ENCODE measurements around the gene EIF3I. TPM values are rescaled to one million over a fixed set of nuclear protein-coding genes. Genes with fewer than 3 reads are reported as not detected.

EIF3I gene
- total and polyA plus RNA-seq, 2 of the 8 experiments (the other 6 are each of a cell fraction or from before 2014, with no cell fraction given), result 247 to 346 TPM

DNA sequence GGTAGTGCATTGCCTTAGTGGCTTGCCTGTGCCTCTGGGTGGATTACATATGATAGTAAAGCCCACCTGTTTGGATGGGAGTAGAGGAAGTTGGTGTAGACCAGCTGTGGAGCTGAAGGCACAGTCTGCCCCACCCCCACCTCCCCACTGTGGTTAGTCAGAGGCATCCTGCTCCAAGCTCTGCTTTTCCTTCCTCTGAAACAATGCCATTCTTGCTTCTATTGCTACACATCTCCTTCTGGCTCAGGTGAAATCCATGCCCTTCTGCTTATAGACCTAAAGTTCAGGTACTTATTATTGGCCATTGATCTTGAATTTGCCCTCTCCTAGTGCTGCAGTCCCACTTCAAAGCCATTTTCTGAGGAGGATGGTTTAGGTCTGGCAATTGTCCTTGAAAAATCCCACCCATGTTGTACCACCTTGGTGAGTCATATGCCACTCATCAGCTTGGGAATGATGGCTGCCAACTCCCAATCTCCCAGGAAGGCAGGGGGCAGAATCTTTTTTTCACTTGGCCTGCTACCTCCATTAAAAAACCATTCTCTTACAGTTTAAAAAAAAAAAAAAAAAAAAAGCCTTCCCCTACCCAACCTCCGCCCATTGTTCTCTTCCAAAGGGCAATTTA lies 49.5 kb upstream of the EIF3I start:
- no peak for FAIRE-seq
- no peak overlapping the region for H3K4me3 ChIP-seq (ENCODE audit: extremely low read depth in 1 of 4, insufficient read depth in 2 of 4, low read depth in 3 of 4, low read length in 4 of 4)
- H3K23ac ChIP-seq (ENCODE audit: insufficient read length), result no peak overlapping the region
- ChIA-PET POLR2A (ENCODE audit: partially characterized antibody) (interaction anchor here (1.0 to 1.6 kb wide), 4 partner anchors 8 to 24 kb away, joined by 3 to 5 read pairs (median 4); no protein-coding TSS in a partner anchor), CTCF (ENCODE audit: partially characterized antibody) (no interaction called here)
- no peak overlapping the region for H2BK120ac ChIP-seq (replicated peaks; ENCODE audit: low read depth, low read length)
- H3K23me2 ChIP-seq (ENCODE audit: low read depth, low read length), result no peaks in the 10 kb centered on the region
- H4K5ac ChIP-seq (ENCODE audit: insufficient read length, low read depth, low read length), result no peak overlapping the region
- no peaks in the 10 kb centered on the region for H3K9me3 ChIP-seq (ENCODE audit: insufficient read depth in 2 of 2, low read depth in 1 of 2, low read length in 1 of 2)
- 86% methylated on average over 1 of the region's 1 CpG; no CpG with 5 or more reads in 1 of the 2 experiments for WGBS, 2 experiments (ENCODE audit: extremely low coverage in 1 of 2, insufficient coverage in 1 of 2, insufficient read length in 1 of 2, insufficient replicate concordance in 2 of 2, low coverage in 1 of 2, low lambda C conversion rate in 2 of 2, missing lambda C conversion rate in 1 of 2)
- H4K20me1 ChIP-seq (replicated peaks in 1 of 2; ENCODE audit: control insufficient read depth in 1 of 2, insufficient read depth in 2 of 2, low read length in 2 of 2), result no peaks in the 10 kb centered on the region
- no peak overlapping the region for H4K8ac ChIP-seq (ENCODE audit: extremely low read depth, insufficient read depth, low read length)
- H3K4me1 ChIP-seq (replicated peaks in 1 of 4; ENCODE audit: control insufficient read depth in 3 of 4, insufficient read depth in 4 of 4, low read length in 3 of 4), result no peaks in the 10 kb centered on the region
- H2BK12ac ChIP-seq (ENCODE audit: low read depth, low read length), result no peak overlapping the region
- no peak overlapping the region for H3K4ac ChIP-seq (replicated peaks; ENCODE audit: insufficient read length, low read depth, low read length)
- no peak for DNase-seq (ENCODE audit: low read depth in 1 of 2, low spot score in 2 of 2)
- H2BK15ac ChIP-seq (ENCODE audit: low read length), result no peak overlapping the region
- H3K14ac ChIP-seq (ENCODE audit: insufficient read length), result no peak overlapping the region
- H3K18ac ChIP-seq (ENCODE audit: extremely low read depth, low read length), result no peak overlapping the region
- H2BK20ac ChIP-seq (ENCODE audit: low read length), result no peak overlapping the region
- peaks cover 10 to 46% (median 34%) of the 10 kb centered on the region in 4 experiments; a peak in 7 of 8 replicates for H3K36me3 ChIP-seq (ENCODE audit: control insufficient read depth in 2 of 4, insufficient read depth in 4 of 4, low read length in 3 of 4)
- no peak overlapping the region for H4K91ac ChIP-seq (replicated peaks; ENCODE audit: insufficient read length, low read length)
- no peak overlapping the region for H2AK5ac ChIP-seq (ENCODE audit: low read depth, low read length)
- no peak overlapping the region for H2BK5ac ChIP-seq (ENCODE audit: low read depth, low read length)
- no peaks in the 10 kb centered on the region; the same call in 1 of the 2 replicates for H3K79me1 ChIP-seq (ENCODE audit: low read depth, low read length)
- no peak overlapping the region for H3K27ac ChIP-seq (ENCODE audit: low read depth, low read length)
- H2AFZ ChIP-seq (ENCODE audit: low read length), result no peak overlapping the region
- H3K79me2 ChIP-seq (ENCODE audit: control insufficient read depth in 1 of 2, insufficient read depth in 2 of 2, low read length in 2 of 2), result no peaks in the 10 kb centered on the region
- no peak overlapping the region for H3K4me2 ChIP-seq (ENCODE audit: insufficient read depth in 1 of 2, low read depth in 2 of 2, low read length in 2 of 2)
- no peaks in the 10 kb centered on the region for H3K27me3 ChIP-seq (replicated peaks in 1 of 4; ENCODE audit: control insufficient read depth in 3 of 4, extremely low read depth in 1 of 4, insufficient read depth in 3 of 4, low read length in 3 of 4)
- H3K56ac ChIP-seq (replicated peaks; ENCODE audit: insufficient read length, low read depth, low read length), result no peak overlapping the region
- H3K9ac ChIP-seq (replicated peaks in 1 of 4; ENCODE audit: extremely low read depth in 1 of 4, low read depth in 3 of 4, low read length in 3 of 4), result no peak overlapping the region
- TF ChIP-seq, protein P1, sequence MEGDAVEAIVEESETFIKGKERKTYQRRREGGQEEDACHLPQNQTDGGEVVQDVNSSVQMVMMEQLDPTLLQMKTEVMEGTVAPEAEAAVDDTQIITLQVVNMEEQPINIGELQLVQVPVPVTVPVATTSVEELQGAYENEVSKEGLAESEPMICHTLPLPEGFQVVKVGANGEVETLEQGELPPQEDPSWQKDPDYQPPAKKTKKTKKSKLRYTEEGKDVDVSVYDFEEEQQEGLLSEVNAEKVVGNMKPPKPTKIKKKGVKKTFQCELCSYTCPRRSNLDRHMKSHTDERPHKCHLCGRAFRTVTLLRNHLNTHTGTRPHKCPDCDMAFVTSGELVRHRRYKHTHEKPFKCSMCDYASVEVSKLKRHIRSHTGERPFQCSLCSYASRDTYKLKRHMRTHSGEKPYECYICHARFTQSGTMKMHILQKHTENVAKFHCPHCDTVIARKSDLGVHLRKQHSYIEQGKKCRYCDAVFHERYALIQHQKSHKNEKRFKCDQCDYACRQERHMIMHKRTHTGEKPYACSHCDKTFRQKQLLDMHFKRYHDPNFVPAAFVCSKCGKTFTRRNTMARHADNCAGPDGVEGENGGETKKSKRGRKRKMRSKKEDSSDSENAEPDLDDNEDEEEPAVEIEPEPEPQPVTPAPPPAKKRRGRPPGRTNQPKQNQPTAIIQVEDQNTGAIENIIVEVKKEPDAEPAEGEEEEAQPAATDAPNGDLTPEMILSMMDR (IDR thresholded peaks at IDR 0.05; ENCODE audit: control extremely low read depth in 1 of 3, insufficient read depth in 1 of 3, low read depth in 1 of 3, low read length in 3 of 3), result no peak
- TF ChIP-seq JUND (IDR thresholded peaks at IDR 0.05; ENCODE audit: low read length), result no peak
- no peak for TF ChIP-seq KDM5A (IDR thresholded peaks at IDR 0.05; ENCODE audit: low read length)
- TF ChIP-seq BRCA1 (IDR thresholded peaks at IDR 0.05; ENCODE audit: low read depth, low read length), result no peak
- no peak for TF ChIP-seq CEBPB (IDR thresholded peaks at IDR 0.05; ENCODE audit: low read depth, low read length)
- TF ChIP-seq SRF (IDR thresholded peaks at IDR 0.05; ENCODE audit: low read depth, low read length), result no peak
- no peak for TF ChIP-seq TCF12 (IDR thresholded peaks at IDR 0.05; ENCODE audit: low read depth, low read length)
- no peak for TF ChIP-seq TEAD4 (IDR thresholded peaks at IDR 0.05; ENCODE audit: low read depth, low read length)
- TF ChIP-seq SUZ12 (IDR thresholded peaks at IDR 0.05; ENCODE audit: low read length), result no peak
- TF ChIP-seq JUN (IDR thresholded peaks at IDR 0.05; ENCODE audit: low read depth, low read length), result no peak
- no peak for TF ChIP-seq RAD21 (IDR thresholded peaks at IDR 0.05 in 1 of 2, conservative IDR thresholded peaks at IDR 0.05 in 1 of 2; ENCODE audit: low read depth in 2 of 2, low read length in 2 of 2)
